OCI-LY3 (cell line): Measurements from ENCODE around the gene EIF4EBP3.

Experiments used
- H2AFZ ChIP-seq: fragments of 200-600, 300-600 bp; shearing (Covaris generic); 2 replicates; pipeline ENCODE4 v1.6.0; 2014; ENCODE audit warnings: antibody characterized with exemption, low read depth, low read length
- H3K27ac ChIP-seq: fragments of 200-600, 300-600 bp; sonication (generic); 2 replicates; pipeline ENCODE4 v1.5.1; 2014; ENCODE audit warnings: mild to moderate bottlenecking, low read length, moderate library complexity, mixed read lengths
- H3K27me3 ChIP-seq: fragments of 200-600, 300-600 bp; sonication (generic); 2 replicates; pipeline ENCODE4 v1.6.1; 2014; ENCODE audit warnings: low read depth, low read length, mixed read lengths
- H3K36me3 ChIP-seq: fragments of 200-600, 300-600 bp; sonication (generic); replicated peaks from 2 replicates; pipeline ENCODE3; 2014; ENCODE audit warnings: low read depth, low read length, mixed read lengths
- H3K4me1 ChIP-seq: fragments of 300-600, 200-600 bp; sonication (generic); 2 replicates; pipeline ENCODE4 v1.6.1; 2014; ENCODE audit warnings: low read length, mixed read lengths
- H3K4me2 ChIP-seq: fragments of 200-600, 300-600 bp; sonication (generic); 2 replicates; pipeline ENCODE4 v1.6.1; 2014; ENCODE audit warnings: low read length, mixed read lengths
- H3K4me3 ChIP-seq: fragments of 300-600, 200-600 bp; sonication (generic); 2 replicates; pipeline ENCODE4 v1.5.1; 2014; ENCODE audit warnings: antibody characterized with exemption, mild to moderate bottlenecking, low read length, moderate library complexity
- H3K79me2 ChIP-seq: fragments of 300-600, 200-600 bp; shearing (Covaris generic); 2 replicates; pipeline ENCODE4 v1.6.1; 2014; ENCODE audit warnings: mild to moderate bottlenecking, low read length, mixed read lengths
- H3K9ac ChIP-seq: fragments of 300-600, 200-600 bp; shearing (Covaris generic); 2 replicates; pipeline ENCODE4 v1.6.0; 2014; ENCODE audit warnings: mild to moderate bottlenecking, low read length, moderate library complexity
- H3K9me3 ChIP-seq: fragments of 200-600, 300-600 bp; shearing (Covaris generic); 2 replicates; pipeline ENCODE4 v1.6.1; 2014; ENCODE audit warnings: low read length, mixed read lengths; ENCODE audit not compliant: insufficient read depth
- H4K20me1 ChIP-seq: fragments of 200-600, 300-600 bp; sonication (generic); 2 replicates; pipeline ENCODE4 v1.6.1; 2016; ENCODE audit warnings: low read length, mixed read lengths; ENCODE audit not compliant: insufficient read depth
- EZH2phosphoT487 ChIP-seq: fragments of 200-600 bp; shearing (Covaris generic); IDR thresholded peaks from 2 replicates; pipeline ENCODE4 v1.6.1; 2018; ENCODE audit warnings: antibody characterized with exemption, mixed run types, low read depth
- TF ChIP-seq, protein P1 (sequence below): fragments of 200-600, 300-600 bp; sonication (generic); IDR thresholded peaks from 2 replicates; pipeline ENCODE4 v1.5.1; 2014; ENCODE audit warnings: antibody characterized with exemption, low read length, low read depth

The EIF4EBP3 gene

DNA sequence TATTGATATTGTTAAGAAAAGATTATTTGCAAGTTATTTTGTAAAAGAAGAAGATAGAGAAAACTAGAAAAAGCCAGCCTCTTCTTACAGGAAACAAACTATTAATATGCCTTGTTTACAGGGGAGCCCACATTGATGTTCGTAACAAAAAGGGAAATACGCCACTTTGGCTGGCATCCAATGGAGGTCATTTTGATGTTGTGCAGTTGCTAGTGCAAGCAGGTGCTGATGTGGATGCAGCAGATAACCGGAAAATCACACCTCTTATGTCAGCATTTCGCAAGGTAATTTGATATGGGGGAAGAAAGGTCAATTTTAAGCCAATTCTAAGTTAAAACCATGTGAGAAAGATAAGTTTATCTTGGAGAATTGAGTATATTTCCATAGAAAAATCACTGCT, 37.6 kb upstream of the EIF4EBP3 start:
- H2AFZ ChIP-seq: no peak overlapping the region
- H3K79me2 ChIP-seq: no peaks in the 10 kb centered on the region
- no peak overlapping the region for H3K4me3 ChIP-seq
- H4K20me1 ChIP-seq: no peaks in the 10 kb centered on the region
- H3K36me3 ChIP-seq: peaks cover 32% of the 10 kb centered on the region
- H3K9ac ChIP-seq: no peak overlapping the region
- H3K4me1 ChIP-seq: no peaks in the 10 kb centered on the region
- no peak overlapping the region for H3K27ac ChIP-seq
- H3K9me3 ChIP-seq: no peaks in the 10 kb centered on the region
- H3K27me3 ChIP-seq: no peaks in the 10 kb centered on the region
- no peak overlapping the region for H3K4me2 ChIP-seq
- TF ChIP-seq, protein P1, sequence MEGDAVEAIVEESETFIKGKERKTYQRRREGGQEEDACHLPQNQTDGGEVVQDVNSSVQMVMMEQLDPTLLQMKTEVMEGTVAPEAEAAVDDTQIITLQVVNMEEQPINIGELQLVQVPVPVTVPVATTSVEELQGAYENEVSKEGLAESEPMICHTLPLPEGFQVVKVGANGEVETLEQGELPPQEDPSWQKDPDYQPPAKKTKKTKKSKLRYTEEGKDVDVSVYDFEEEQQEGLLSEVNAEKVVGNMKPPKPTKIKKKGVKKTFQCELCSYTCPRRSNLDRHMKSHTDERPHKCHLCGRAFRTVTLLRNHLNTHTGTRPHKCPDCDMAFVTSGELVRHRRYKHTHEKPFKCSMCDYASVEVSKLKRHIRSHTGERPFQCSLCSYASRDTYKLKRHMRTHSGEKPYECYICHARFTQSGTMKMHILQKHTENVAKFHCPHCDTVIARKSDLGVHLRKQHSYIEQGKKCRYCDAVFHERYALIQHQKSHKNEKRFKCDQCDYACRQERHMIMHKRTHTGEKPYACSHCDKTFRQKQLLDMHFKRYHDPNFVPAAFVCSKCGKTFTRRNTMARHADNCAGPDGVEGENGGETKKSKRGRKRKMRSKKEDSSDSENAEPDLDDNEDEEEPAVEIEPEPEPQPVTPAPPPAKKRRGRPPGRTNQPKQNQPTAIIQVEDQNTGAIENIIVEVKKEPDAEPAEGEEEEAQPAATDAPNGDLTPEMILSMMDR: no peak
- TF ChIP-seq EZH2phosphoT487: no peak

DNA sequence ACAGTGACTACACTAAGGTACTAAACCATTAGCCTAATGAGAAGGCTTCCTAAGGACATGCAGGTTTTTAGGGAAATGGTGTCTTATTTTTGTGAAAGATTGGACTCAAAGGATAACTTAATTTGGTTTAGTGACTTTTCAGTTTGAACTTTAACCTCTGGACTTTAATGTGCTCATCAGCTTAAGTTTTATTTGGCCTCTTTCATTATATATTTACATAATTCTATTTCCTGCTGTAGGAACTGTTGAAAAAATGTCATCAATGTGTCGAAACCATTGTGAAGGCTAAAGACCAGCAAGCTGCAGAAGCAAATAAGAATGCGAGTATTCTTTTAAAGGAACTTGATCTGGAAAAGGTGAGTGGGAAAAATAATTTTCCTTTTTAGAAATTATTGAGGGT, 34.3 kb upstream of the EIF4EBP3 start:
- H3K4me2 ChIP-seq: no peak overlapping the region

DNA sequence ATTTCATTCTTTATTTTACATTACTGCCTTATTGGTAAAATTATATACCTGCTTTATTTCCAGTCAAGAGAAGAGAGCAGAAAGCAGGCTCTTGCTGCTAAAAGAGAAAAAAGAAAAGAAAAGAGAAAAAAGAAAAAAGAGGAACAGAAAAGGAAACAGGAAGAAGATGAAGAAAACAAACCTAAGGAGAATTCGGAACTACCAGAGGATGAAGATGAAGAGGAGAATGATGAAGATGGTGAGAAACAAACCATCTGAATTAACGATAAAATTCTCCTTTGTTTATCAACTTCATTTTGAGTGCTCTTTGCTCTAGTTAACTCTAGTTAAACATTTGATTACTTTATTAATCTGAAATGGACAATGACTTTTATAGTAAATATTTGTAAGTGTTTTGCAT, 23.5 kb upstream of the EIF4EBP3 start:
- H3K4me3 ChIP-seq: no peak overlapping the region
- no peaks in the 10 kb centered on the region for H3K27me3 ChIP-seq
- no peaks in the 10 kb centered on the region for H4K20me1 ChIP-seq
- TF ChIP-seq EZH2phosphoT487: no peak
- TF ChIP-seq, protein P1: no peak
- no peaks in the 10 kb centered on the region for H3K9me3 ChIP-seq
- H3K4me1 ChIP-seq: peaks cover 10% of the 10 kb centered on the region
- H3K9ac ChIP-seq: no peak overlapping the region
- no peaks in the 10 kb centered on the region for H3K79me2 ChIP-seq
- peak overlapping the region; percentile 12; the same call in 1 of the 2 replicates for H3K4me2 ChIP-seq
- H2AFZ ChIP-seq: no peak overlapping the region
- H3K27ac ChIP-seq: no peak overlapping the region; the same call in 1 of the 2 replicates
- peaks cover 22% of the 10 kb centered on the region for H3K36me3 ChIP-seq

More for the DNA sequence above, 34.3 kb upstream of the EIF4EBP3 start:
- Histone ChIP-seq H3K4me3 (no peak overlapping the region), H3K27ac (no peak overlapping the region), H3K4me1 (no peaks in the 10 kb centered on the region), H3K36me3 (peaks cover 19% of the 10 kb centered on the region), H3K79me2 (no peaks in the 10 kb centered on the region), H3K9ac (no peak overlapping the region), H3K9me3 (no peaks in the 10 kb centered on the region), H2AFZ (no peak overlapping the region), H4K20me1 (no peaks in the 10 kb centered on the region), H3K27me3 (no peaks in the 10 kb centered on the region)
- TF ChIP-seq, protein P1: no peak
- no peak for TF ChIP-seq EZH2phosphoT487

DNA sequence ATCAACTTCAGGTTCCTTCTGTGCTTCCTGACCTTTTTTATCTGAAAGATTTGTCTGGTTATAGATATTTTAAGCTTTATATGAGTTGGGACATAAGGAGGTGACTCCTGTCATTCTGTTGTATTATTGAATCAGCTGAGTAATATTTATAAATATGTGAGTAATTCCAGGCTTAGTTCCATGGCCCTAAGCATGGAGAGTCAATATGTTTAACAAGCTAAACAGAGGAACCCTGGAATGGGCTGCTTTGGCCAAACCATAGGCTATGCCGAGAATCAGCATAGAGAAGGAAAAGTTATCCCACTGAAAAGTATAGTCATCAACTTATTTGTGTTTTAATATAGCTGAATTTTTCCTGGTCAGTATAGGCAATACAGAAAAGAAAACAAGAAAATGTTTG, 7.2 kb upstream of the EIF4EBP3 start:
- H3K27ac ChIP-seq: no peak overlapping the region
- TF ChIP-seq, protein P1: no peak
- no peak for TF ChIP-seq EZH2phosphoT487
- no peak overlapping the region for H3K9ac ChIP-seq
- no peaks in the 10 kb centered on the region for H3K9me3 ChIP-seq
- H3K79me2 ChIP-seq: peaks cover 11% of the 10 kb centered on the region
- H3K4me3 ChIP-seq: no peak overlapping the region
- no peaks in the 10 kb centered on the region for H3K27me3 ChIP-seq
- H3K4me2 ChIP-seq: no peak overlapping the region
- H3K4me1 ChIP-seq: peaks cover 18% of the 10 kb centered on the region
- no peak overlapping the region for H2AFZ ChIP-seq
- H3K36me3 ChIP-seq: peaks cover 52% of the 10 kb centered on the region
- H4K20me1 ChIP-seq: peaks cover 3% of the 10 kb centered on the region; the same call in 1 of the 2 replicates
